ES-I3 (cell line): ENCODE data around the gene TANGO6.

Experiments
- H3K36me3 ChIP-seq: 2 replicates; pipeline ENCODE4 v1.6.1; 2013; ENCODE audit warnings: mild to moderate bottlenecking, low read length, control low read depth, moderate library complexity; ENCODE audit not compliant: insufficient read depth
- H3K4me1 ChIP-seq: 2 replicates; pipeline ENCODE4 v1.6.1; 2013; ENCODE audit warnings: mild to moderate bottlenecking, control low read depth, low read length; ENCODE audit not compliant: insufficient read depth
- H3K9ac ChIP-seq: 2 replicates; pipeline ENCODE4 v1.6.1; 2013; ENCODE audit warnings: low read depth, mild to moderate bottlenecking, low read length, moderate library complexity
- H3K9me3 ChIP-seq: 2 replicates; pipeline ENCODE4 v1.6.1; 2013; ENCODE audit warnings: mild to moderate bottlenecking, low read length, moderate library complexity; ENCODE audit not compliant: control insufficient read depth, insufficient read depth

The TANGO6 gene

DNA sequence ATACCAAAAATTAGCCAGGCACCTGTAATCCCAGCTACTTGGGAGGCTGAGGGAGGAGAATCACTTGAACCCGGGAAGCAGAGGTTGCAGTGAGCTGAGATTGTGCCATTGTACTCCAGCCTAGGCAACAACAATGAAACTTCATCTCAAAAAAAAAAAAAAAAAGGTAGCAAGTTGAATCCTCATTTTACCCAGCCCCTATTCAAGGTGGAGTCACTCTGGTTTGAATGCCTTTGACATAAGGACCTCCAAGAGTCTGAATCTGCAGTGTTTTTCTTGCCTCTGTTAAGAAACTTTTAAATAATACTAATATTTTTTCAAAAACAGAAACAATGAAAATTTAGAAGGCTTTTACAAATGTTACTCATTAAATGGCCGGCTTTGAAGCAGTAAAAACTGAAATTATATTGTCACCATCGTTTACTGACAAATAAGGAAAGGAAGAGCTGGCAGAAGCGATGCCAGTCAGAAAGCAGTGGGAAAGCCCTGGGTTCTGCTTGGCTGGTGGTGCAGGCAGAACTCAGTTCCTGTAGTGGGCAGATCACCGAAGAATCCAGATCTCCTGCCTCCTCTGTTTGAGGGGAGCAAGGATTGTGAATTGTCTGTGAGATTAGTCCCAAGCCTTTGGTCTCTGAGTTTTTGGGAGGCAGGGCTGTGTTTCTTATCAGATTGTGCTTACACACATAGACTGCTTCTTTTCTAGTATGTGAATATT, 162.5 kb downstream of the TANGO6 start:
- Histone ChIP-seq H3K36me3 (no peaks in the 10 kb centered on the region), H3K9ac (no peak overlapping the region), H3K9me3 (peaks cover 19% of the 10 kb centered on the region), H3K4me1 (no peaks in the 10 kb centered on the region)

DNA sequence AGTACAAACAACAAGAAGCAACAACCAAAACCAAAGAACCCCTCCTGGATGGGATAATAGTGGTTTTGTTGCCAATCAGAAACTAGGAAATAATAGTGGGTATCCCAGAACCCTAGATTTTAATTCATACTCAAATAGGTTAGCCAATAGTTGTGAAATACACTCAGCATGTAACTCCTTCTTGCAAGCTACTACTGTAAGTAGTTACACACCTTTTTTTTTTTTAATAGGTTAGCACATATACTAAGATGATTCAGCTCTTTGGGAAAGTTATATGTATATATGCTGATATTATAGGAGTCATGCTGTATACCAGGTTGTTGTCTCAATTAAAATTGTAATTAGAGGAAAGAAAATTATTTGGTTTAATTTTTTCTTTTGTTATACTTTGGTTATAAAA, 169.6 kb downstream of the TANGO6 start:
- no peaks in the 10 kb centered on the region for H3K9me3 ChIP-seq
- no peaks in the 10 kb centered on the region for H3K4me1 ChIP-seq
- no peaks in the 10 kb centered on the region for H3K36me3 ChIP-seq
- H3K9ac ChIP-seq = no peak overlapping the region

DNA sequence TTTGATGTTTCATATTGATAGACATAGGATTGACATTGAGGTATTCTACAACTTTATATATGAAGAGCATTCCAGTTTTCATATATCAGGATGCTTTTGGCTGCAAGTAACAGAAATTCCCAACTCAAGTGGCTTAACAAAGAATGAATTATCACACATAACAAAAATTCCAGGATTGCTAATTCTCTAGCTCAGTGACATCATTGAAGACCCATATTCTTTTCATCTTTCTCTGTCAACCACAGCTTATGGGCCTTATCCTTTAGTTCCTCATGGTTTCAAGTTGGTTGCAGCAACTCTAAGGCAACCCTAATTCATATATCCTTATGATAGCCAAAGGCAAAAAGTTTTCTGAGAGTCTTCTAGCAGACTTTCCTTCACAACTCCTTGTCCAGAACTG, 170.7 kb downstream of the TANGO6 start:
- Histone ChIP-seq H3K36me3 (no peaks in the 10 kb centered on the region), H3K9ac (no peak overlapping the region), H3K9me3 (no peaks in the 10 kb centered on the region), H3K4me1 (no peaks in the 10 kb centered on the region)

DNA sequence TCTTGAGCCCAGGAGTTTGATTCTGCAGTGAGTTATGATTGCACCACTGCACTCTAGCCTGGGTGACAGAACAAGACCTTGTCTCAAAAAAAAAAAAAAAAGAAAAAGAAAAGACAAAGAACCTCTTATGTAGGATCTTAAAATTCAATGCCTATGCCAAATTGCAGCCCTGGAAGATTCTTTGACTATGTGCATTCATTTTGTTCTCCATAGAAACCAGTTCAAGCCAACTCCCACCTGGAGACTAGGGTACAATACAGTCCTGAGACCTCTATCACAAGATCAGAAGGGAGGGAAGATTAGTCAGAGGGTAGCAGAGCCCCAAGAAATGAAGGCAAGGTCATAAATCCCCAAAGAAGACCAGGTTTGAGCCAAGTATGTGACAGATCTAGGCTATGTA, 171.5 kb downstream of the TANGO6 start:
- Histone ChIP-seq H3K9ac (no peak overlapping the region), H3K4me1 (no peaks in the 10 kb centered on the region), H3K36me3 (no peaks in the 10 kb centered on the region), H3K9me3 (no peaks in the 10 kb centered on the region)

DNA sequence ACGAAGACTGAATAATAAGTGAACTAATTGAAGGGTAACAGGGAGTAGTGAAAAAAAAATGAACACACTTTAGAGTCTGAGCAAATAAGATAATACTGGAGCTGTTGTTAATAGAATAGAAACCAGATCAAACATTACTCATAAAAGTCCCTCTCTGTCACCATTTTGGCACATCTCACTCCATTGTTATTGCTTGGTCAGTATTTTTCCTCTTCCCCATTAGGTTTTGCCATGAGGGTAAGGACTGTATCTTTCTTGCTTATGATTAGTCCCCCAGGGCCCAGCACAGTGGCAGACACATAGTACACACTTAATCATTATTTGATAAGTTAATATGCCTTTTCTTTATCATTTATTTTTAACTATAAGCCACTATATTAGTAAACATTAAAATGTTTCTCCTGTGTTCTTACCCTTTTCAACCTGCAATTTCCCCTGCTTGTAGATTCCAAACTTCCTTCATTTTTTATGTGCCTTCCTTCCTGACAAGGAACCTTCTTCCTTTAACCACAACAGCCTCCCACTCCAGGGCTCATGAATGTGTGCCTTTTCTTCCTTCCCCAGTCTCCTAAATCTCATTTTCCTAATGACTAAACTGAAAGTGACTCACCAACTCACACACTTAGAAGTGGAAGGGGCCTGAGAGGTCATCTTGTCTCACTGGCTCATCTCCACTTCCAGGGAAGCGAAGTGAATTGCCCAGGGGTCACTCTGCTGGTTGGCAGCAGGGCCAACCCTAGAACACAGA, 173.9 kb downstream of the TANGO6 start:
- no peak overlapping the region for H3K9ac ChIP-seq
- H3K4me1 ChIP-seq = no peaks in the 10 kb centered on the region
- H3K36me3 ChIP-seq = no peaks in the 10 kb centered on the region
- no peaks in the 10 kb centered on the region for H3K9me3 ChIP-seq

DNA sequence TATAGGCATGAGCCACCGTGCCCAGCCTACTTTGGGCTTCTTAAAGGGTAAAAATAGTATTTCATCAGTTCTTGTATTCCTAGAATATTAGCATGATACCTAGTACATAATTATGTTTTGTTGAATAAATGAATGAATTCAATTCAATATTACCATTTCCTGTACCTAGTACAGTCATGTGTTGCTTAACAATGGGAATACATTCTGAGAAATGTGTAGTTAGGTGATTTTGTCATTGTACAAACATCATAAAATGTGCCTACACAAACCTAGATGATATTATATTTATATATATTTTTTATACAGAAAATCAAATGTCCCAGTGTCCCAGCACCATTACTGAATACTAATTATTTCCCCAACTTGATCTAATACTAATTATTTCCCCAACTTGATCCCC, 176.5 kb downstream of the TANGO6 start:
- Histone ChIP-seq H3K36me3 (no peaks in the 10 kb centered on the region), H3K9me3 (no peaks in the 10 kb centered on the region), H3K9ac (no peak overlapping the region), H3K4me1 (no peaks in the 10 kb centered on the region)

DNA sequence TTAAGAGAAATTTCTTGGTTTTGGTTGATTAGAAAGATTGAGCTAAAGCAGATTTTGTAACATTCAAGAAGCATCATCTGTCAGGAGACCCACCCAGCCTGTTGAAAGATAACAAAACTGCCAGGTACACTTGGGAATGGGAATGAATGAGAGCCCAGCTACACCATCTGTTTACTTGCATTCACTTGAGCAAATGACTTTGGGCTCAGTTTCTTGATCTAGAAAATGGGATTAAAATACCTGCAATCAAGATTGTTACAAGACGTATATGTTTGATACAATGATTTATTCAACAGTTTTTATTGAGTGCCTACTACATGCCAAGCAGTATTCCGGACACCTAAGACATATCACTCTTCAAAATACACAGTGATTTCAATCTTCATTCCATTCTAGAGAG, 185.8 kb downstream of the TANGO6 start:
- no peaks in the 10 kb centered on the region for H3K9me3 ChIP-seq
- no peaks in the 10 kb centered on the region for H3K36me3 ChIP-seq
- H3K4me1 ChIP-seq = 0 out of 2 replicates have a peak, but pooled peaks cover 4% of the 10 kb centered on the region
- H3K9ac ChIP-seq = no peak overlapping the region

DNA sequence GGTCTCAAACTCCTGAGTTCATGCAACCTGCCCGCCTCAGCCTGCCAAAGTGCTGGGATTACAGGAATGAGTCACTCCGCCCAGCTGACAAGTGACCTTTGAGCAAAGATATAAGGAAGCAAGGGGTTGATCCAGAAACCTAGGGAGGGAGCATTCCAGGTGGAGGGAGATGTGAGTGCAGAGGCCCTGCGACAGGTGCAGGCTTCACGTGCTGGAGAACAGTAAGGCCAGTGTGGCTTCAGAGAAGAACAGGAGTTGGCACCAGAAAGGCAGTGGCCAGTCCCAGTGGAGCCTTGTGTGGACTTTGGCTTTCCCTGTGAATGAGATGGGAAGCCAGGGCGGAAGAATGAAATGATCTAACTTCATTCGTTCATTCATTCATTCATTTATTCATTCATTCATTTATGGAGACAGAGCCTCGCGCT, 188.6 kb downstream of the TANGO6 start:
- Histone ChIP-seq H3K36me3 (no peaks in the 10 kb centered on the region), H3K9me3 (no peaks in the 10 kb centered on the region), H3K4me1 (no peaks in the 10 kb centered on the region), H3K9ac (no peak overlapping the region)

DNA sequence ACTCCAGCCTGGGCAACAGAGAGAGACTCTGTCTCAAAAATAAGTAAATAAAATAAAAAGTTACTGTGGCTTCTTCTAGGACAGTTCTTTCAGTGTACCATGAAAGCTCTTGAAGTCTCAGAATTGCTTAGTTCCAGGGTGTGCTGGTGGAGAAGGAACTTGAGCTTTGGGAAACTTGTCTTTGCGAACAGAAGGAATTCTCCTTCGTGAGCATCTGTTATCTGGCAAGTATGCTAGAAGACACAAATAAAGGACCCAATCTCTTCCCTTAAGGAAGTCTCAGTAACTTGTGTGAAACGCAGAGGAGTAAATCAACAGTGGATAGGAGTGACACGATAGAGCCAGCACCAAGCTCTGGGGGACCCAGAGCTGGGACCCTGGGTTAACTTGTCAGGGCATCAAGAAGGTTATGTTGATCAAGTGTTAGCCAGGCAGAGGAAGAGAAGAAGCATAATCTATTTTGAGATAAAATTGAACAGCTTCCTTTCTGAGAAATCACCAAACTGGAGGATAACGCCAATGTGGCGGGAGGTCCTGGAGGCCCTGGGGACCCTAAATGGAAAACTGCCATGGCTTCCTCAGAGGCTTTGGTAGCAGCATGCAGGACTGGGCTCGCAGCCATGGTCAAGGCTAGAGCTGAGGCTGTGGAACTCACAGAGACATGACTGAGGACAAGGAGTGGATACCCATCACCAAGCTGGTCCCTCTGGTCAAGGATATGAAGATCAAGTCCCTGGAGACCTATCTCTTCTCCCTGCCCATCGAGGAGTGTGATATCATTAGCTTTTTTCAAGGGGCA, 190.0 kb downstream of the TANGO6 start:
- Histone ChIP-seq H3K36me3 (no peaks in the 10 kb centered on the region), H3K4me1 (no peaks in the 10 kb centered on the region), H3K9ac (no peak overlapping the region), H3K9me3 (no peaks in the 10 kb centered on the region)

DNA sequence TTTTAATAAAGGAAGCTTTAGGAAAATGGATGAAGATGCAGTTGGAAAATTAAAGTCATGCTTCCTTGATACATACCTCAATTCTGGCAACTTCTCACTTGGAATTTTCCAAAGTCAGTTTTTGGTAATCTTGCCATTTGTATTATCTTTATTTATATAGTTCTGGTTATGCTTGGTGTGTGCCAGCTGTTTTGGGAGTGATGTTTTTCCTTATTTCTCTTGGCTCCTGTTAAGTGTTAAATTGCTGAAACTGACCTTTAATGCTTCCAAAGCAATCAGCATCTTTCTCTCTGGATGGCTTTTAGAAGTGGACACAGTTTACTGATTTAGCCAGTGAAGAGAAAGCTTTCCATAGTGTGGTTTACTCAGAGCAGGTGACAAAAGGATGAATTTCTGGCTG, 192.0 kb downstream of the TANGO6 start:
- no peaks in the 10 kb centered on the region for H3K36me3 ChIP-seq
- peaks cover 5% of the 10 kb centered on the region; the same call in 1 of the 2 replicates for H3K4me1 ChIP-seq
- H3K9ac ChIP-seq = no peak overlapping the region

DNA sequence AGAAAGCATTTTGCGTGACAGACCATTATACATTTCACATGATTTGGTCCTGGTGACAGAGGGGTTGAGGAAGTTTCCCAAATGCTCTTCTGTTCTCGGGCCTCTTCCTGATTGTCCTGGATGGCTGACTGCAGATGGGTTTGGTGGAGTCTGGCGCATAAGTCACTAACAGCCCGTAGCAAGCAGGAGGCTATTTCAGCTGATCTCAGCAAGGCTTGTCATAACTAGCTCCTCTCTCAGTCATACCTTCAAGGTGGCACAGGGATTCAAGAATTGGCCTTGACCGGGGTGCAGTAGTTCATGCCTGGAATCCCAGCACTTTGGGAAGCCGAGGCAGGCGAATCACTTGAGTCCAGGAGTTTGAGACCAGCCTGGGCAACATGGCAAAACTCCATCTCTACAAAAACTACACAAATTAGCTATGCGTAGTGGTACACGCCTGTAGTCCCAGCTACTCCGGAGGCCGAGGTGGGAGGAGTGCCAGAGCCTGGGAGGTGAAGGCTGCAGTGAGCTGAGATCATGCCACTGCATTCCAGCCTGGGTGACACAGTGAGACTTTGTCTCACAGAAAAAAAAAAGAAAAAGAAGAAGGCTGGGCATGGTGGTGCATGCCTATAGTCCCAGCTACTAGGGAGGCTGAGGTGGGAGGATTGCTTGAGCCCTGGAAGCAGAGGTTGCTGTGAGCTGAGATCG, 193.2 kb downstream of the TANGO6 start:
- Histone ChIP-seq H3K9me3 (no peaks in the 10 kb centered on the region; the same call in 1 of the 2 replicates), H3K9ac (no peak overlapping the region), H3K36me3 (0 out of 2 replicates have a peak, but pooled peaks cover 2% of the 10 kb centered on the region), H3K4me1 (peaks cover 7% of the 10 kb centered on the region; the same call in 1 of the 2 replicates)

More for the DNA sequence above, 192.0 kb downstream of the TANGO6 start:
- H3K9me3 ChIP-seq = no peaks in the 10 kb centered on the region

DNA sequence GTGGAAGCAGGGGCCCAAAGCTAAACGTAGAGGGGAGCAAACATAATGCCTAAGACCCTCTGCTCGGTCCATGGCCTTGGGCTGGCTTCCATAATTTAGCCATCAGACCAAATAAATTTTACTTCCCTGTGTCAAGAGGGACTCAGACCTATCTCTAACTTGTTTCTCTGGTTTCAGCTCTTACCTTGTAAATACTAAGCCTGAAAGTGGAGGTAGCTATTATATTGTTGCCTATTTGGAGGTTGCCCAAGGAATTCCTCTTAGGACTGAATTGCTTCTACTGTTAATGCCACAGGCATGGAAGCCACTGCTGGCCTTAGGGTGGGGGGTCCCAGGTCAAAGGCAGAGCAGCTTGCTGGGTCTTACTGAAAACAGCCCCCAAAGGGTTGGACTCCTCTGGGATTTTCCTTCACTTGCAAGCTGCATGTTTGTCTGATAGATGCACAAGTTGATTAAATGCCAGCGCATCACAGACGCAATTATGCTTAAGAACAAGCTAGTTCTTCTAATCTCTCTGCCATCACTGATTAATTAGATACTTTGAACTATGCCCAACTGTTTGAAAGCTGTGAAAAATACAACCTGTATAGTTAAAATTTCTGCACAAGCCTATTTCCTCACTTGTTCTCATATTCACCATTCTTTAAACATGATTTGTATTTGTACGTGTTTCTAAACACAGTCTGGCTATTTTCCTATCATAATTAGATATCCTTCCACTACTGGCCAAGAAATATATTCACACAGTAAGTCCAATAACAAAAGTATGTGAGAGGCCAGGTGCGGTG, 194.2 kb downstream of the TANGO6 start:
- Histone ChIP-seq H3K9me3 (peaks cover 2% of the 10 kb centered on the region; the same call in 1 of the 2 replicates), H3K36me3 (0 out of 2 replicates have a peak, but pooled peaks cover 6% of the 10 kb centered on the region), H3K4me1 (peaks cover 7% of the 10 kb centered on the region; the same call in 1 of the 2 replicates), H3K9ac (no peak overlapping the region)

DNA sequence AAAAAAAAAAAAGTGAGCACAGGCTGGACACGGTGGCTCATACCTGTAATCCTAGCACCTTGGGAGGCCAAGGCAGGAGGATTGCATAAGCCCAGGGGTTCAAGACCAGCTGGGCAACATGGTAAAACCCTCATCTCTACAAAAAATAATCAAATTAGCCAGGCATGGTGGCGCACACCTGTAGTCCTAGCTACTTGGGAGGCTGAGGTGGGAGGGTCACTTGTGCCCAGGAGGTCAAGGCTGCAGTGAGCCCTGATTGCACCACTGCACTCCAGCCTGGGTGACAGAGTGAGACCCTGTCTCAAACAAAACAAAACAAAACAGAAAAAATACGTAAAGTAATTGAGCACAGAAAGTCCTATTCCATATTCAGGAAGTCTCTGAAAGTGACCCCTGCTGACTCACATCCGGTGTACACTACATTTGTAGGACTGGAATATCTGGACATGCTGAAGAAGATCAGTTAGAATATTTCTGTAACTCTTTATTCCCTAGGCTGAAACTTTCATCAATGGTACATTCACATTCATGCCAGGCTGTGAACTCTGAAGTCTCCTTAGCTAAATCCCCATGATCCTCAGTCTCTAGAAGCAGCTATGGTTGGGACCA, 196.1 kb downstream of the TANGO6 start:
- H3K9me3 ChIP-seq = peaks cover 2% of the 10 kb centered on the region; the same call in 1 of the 2 replicates
- 0 out of 2 replicates have a peak, but pooled peaks cover 6% of the 10 kb centered on the region for H3K36me3 ChIP-seq

More for the DNA sequence above, 196.1 kb downstream of the TANGO6 start:
- H3K9ac ChIP-seq = no peak overlapping the region
- H3K4me1 ChIP-seq = peaks cover 7% of the 10 kb centered on the region; the same call in 1 of the 2 replicates
